HCT116 (cell line): Measurements from ENCODE around the gene POMGNT2.

Source experiments
- CEBPB ChIP-seq: IDR thresholded peaks from 2 replicates; pipeline ENCODE4 v1.6.1; 2012; ENCODE audit warnings: low read depth
- EGR1 ChIP-seq: IDR thresholded peaks from 2 replicates; pipeline ENCODE4 v1.6.1; 2012; ENCODE audit warnings: low read depth
- JUND ChIP-seq: IDR thresholded peaks from 2 replicates; pipeline ENCODE4 v1.6.1; 2012
- POLR2A ChIP-seq: IDR thresholded peaks from 2 replicates; pipeline ENCODE4 v1.7.0; 2011; ENCODE audit warnings: borderline replicate concordance; ENCODE audit not compliant: insufficient read depth, insufficient read length; ENCODE audit errors: extremely low read depth
- POLR2AphosphoS5 ChIP-seq: IDR thresholded peaks from 2 replicates; pipeline ENCODE4 v1.6.1; 2011; ENCODE audit warnings: mild to moderate bottlenecking, low read depth, low read length, moderate library complexity
- TF ChIP-seq, protein P1 (sequence below), 3 experiments: fragments of 200-600 bp in 1 of 3; sonication (generic) in 1 of 3; IDR thresholded peaks in 2 of 3; conservative IDR thresholded peaks in 1 of 3; 2 replicates each; pipeline ENCODE4 v1.5.1; 2012 to 2017; ENCODE audit warnings: low read depth in 2 of 3, low read length in 2 of 3, antibody characterized with exemption in 1 of 3, borderline replicate concordance in 1 of 3, control low read depth in 1 of 3, mild to moderate bottlenecking in 1 of 3, mixed read lengths in 1 of 3, mixed run types in 1 of 3, moderate library complexity in 1 of 3; ENCODE audit not compliant: insufficient read depth in 1 of 3
- TF ChIP-seq, protein P2 (sequence below): IDR thresholded peaks from 2 replicates; pipeline ENCODE4 v1.6.1; 2012; ENCODE audit warnings: low read depth

DNA sequence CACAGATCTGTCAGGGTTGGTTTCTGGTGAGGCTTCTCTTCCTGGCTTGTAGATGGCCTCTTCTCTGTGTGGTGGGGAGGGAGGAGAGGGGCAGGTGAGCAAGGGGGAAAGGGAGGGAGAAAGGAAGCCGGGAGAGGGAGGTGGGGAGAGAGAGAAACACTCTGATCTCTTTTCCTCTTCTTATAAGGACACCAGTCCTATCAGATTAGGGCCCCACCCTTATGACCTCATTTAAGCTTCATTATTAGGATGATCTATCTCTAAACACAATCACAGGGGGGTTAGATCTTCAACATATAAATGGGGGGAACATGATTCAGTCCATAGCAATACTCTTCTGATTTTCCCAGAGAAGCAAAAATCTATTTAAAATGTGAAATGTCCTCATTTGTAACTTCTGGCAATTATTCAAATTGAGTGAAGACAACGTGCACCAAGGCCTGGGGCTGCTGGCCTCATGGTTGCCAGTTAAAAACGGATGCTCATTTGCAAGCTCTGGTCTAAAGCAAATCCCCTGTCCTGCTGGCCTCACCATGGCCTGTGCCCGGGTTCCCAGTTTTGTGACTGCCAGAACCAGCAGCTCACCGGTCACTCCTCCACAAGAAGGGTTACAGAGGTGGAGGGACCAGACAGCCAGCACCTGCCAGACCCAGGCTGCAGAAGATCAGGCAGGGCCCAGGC, 8.3 kb downstream of the POMGNT2 start:
- TF ChIP-seq, protein P1, sequence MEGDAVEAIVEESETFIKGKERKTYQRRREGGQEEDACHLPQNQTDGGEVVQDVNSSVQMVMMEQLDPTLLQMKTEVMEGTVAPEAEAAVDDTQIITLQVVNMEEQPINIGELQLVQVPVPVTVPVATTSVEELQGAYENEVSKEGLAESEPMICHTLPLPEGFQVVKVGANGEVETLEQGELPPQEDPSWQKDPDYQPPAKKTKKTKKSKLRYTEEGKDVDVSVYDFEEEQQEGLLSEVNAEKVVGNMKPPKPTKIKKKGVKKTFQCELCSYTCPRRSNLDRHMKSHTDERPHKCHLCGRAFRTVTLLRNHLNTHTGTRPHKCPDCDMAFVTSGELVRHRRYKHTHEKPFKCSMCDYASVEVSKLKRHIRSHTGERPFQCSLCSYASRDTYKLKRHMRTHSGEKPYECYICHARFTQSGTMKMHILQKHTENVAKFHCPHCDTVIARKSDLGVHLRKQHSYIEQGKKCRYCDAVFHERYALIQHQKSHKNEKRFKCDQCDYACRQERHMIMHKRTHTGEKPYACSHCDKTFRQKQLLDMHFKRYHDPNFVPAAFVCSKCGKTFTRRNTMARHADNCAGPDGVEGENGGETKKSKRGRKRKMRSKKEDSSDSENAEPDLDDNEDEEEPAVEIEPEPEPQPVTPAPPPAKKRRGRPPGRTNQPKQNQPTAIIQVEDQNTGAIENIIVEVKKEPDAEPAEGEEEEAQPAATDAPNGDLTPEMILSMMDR (IDR thresholded peaks at IDR 0.05 in 2 of 3, conservative IDR thresholded peaks at IDR 0.05 in 1 of 3; ENCODE audit: borderline replicate concordance in 1 of 3, insufficient read depth in 1 of 3, low read depth in 2 of 3, low read length in 2 of 3) = no peak
- TF ChIP-seq JUND (no peak), POLR2AphosphoS5 (no peak), POLR2A (no peak), CEBPB (no peak), EGR1 (no peak)
- TF ChIP-seq, protein P2, sequence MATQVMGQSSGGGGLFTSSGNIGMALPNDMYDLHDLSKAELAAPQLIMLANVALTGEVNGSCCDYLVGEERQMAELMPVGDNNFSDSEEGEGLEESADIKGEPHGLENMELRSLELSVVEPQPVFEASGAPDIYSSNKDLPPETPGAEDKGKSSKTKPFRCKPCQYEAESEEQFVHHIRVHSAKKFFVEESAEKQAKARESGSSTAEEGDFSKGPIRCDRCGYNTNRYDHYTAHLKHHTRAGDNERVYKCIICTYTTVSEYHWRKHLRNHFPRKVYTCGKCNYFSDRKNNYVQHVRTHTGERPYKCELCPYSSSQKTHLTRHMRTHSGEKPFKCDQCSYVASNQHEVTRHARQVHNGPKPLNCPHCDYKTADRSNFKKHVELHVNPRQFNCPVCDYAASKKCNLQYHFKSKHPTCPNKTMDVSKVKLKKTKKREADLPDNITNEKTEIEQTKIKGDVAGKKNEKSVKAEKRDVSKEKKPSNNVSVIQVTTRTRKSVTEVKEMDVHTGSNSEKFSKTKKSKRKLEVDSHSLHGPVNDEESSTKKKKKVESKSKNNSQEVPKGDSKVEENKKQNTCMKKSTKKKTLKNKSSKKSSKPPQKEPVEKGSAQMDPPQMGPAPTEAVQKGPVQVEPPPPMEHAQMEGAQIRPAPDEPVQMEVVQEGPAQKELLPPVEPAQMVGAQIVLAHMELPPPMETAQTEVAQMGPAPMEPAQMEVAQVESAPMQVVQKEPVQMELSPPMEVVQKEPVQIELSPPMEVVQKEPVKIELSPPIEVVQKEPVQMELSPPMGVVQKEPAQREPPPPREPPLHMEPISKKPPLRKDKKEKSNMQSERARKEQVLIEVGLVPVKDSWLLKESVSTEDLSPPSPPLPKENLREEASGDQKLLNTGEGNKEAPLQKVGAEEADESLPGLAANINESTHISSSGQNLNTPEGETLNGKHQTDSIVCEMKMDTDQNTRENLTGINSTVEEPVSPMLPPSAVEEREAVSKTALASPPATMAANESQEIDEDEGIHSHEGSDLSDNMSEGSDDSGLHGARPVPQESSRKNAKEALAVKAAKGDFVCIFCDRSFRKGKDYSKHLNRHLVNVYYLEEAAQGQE = no peak
